HEK293T (cell line): Measurements from ENCODE around the gene LRR1.
"Not testable (repeated sequence)": the region's sequence is repeated elsewhere in the genome, so short reads cannot be mapped to it uniquely, and the experiment has no call there.

Source experiments
- CTCF ChIA-PET: fragments of 350-600 bp; formaldehyde crosslinking; extraction: SDS; loops from one replicate; lab custom pipeline; 2021; ENCODE audit warnings: antibody characterized with exemption, inconsistent platforms; lab: Yijun Ruan, JAX
- POLR2A ChIA-PET: fragments of 350-600 bp; formaldehyde crosslinking; extraction: SDS; loops from one replicate; lab custom pipeline; 2020; ENCODE audit warnings: antibody characterized with exemption, inconsistent platforms; lab: Yijun Ruan, JAX
- DNase-seq: peaks from one replicate; pipeline ENCODE4 v3.0.0; 2012; ENCODE audit warnings: mixed read lengths; ENCODE audit errors: extremely low spot score
- ARNT ChIP-seq: fragments of 450-650 bp; IDR thresholded peaks from 2 replicates; pipeline ENCODE4 v1.6.1; 2017; ENCODE audit warnings: mild to moderate bottlenecking
- BHLHE40 ChIP-seq: fragments of 450-650 bp; IDR thresholded peaks from 2 replicates; pipeline ENCODE4 v1.6.1; 2016; ENCODE audit warnings: mild to moderate bottlenecking, moderate library complexity, borderline replicate concordance
- CTBP1 ChIP-seq: fragments of 450-650 bp; IDR thresholded peaks from 2 replicates; pipeline ENCODE4 v1.6.1; 2016; ENCODE audit warnings: borderline replicate concordance
- ELF4 ChIP-seq: fragments of 450-650 bp; IDR thresholded peaks from 2 replicates; pipeline ENCODE4 v1.6.1; 2017; ENCODE audit warnings: antibody characterized with exemption
- FOXA1 ChIP-seq: fragments of 450-650 bp; IDR thresholded peaks from 2 replicates; pipeline ENCODE4 v1.6.1; 2016; ENCODE audit warnings: mild to moderate bottlenecking
- FOXK2 ChIP-seq: fragments of 450-650 bp; IDR thresholded peaks from 2 replicates; pipeline ENCODE4 v1.6.1; 2016; ENCODE audit warnings: mild to moderate bottlenecking
- FOXM1 ChIP-seq: fragments of 450-650 bp; IDR thresholded peaks from 2 replicates; pipeline ENCODE4 v1.6.1; 2017; ENCODE audit warnings: mild to moderate bottlenecking, borderline replicate concordance
- HDGF ChIP-seq: fragments of 450-650 bp; IDR thresholded peaks from 2 replicates; pipeline ENCODE4 v1.6.1; 2017; ENCODE audit warnings: antibody characterized with exemption, borderline replicate concordance
- L3MBTL2 ChIP-seq: fragments of 450-650 bp; conservative IDR thresholded peaks from 2 replicates; pipeline ENCODE4 v1.6.1; 2016; ENCODE audit warnings: mild to moderate bottlenecking
- LEF1 ChIP-seq: fragments of 450-650 bp; IDR thresholded peaks from 2 replicates; pipeline ENCODE4 v1.6.1; 2017; ENCODE audit warnings: mild to moderate bottlenecking, borderline replicate concordance
- NFRKB ChIP-seq: fragments of 450-650 bp; IDR thresholded peaks from 2 replicates; pipeline ENCODE4 v1.6.1; 2016; ENCODE audit warnings: mild to moderate bottlenecking, moderate library complexity
- SP1 ChIP-seq: fragments of 450-650 bp; IDR thresholded peaks from 2 replicates; pipeline ENCODE4 v1.6.1; 2017
- SUZ12 ChIP-seq: fragments of 450-650 bp; IDR thresholded peaks from 2 replicates; pipeline ENCODE4 v1.6.1; 2016; ENCODE audit warnings: mild to moderate bottlenecking
- TARDBP ChIP-seq: fragments of 450-650 bp; IDR thresholded peaks from 2 replicates; pipeline ENCODE4 v1.6.1; 2016
- ZNF384 ChIP-seq: fragments of 450-650 bp; IDR thresholded peaks from 2 replicates; pipeline ENCODE4 v1.6.1; 2016
- TF ChIP-seq, protein P1 (sequence below): fragments of 450-650 bp; IDR thresholded peaks from 2 replicates; pipeline ENCODE4 v1.6.1; 2016

Gene LRR1

DNA sequence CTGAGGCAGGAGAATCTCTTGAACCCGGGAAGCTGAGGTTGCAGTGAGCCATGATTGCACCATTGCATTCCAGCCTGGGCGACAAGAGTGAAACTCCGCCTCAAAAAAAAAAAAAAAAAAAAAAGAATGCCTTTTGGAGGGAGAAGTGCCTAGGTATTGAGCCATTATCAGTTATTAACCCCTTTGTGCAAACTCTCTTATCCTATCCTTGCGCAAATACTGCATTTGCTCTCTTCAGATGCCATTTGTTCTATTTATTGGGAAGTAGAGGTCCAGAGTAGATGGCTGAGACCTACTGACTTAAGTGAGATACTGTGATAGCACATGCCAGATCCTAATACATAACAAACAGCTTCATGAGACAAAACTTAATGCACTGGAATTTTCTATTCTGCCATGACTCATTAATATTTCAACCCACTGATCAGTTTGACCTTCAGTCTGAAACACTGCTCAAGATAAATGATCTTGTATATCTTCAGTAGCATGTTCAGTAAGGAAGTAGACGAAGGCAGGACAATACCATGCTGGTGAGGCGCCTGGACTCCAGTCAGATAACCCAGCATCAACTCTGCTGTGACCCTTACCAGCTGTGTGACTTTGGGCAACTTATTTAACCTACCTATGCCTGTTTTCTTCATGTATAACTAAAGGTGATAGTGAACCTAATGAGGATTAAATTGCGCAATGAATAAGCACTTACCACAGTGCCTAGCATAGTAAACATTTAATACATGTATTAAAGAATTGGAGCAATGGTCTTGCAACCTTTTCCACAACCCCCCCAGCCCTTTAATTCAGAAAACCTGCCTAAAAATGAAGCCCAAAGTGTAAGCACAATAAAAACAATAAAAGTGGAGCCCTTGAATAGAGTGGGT lies 42.0 kb downstream of the LRR1 start:
- DNase-seq, result no peak
- POLR2A ChIA-PET, result no interaction called here
- CTCF ChIA-PET, result interaction anchor here (0.7 kb wide), 1 partner anchor 451 kb away, joined by 7 read pairs; no protein-coding TSS in a partner anchor
- TF ChIP-seq L3MBTL2 (0 out of 2 replicates have a peak, but pooled peaks have one; percentile 22), ZNF384 (peak; percentile 55; the same call in 1 of the 2 replicates)
- TF ChIP-seq, protein P1, sequence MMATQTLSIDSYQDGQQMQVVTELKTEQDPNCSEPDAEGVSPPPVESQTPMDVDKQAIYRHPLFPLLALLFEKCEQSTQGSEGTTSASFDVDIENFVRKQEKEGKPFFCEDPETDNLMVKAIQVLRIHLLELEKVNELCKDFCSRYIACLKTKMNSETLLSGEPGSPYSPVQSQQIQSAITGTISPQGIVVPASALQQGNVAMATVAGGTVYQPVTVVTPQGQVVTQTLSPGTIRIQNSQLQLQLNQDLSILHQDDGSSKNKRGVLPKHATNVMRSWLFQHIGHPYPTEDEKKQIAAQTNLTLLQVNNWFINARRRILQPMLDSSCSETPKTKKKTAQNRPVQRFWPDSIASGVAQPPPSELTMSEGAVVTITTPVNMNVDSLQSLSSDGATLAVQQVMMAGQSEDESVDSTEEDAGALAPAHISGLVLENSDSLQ, result no peak

DNA sequence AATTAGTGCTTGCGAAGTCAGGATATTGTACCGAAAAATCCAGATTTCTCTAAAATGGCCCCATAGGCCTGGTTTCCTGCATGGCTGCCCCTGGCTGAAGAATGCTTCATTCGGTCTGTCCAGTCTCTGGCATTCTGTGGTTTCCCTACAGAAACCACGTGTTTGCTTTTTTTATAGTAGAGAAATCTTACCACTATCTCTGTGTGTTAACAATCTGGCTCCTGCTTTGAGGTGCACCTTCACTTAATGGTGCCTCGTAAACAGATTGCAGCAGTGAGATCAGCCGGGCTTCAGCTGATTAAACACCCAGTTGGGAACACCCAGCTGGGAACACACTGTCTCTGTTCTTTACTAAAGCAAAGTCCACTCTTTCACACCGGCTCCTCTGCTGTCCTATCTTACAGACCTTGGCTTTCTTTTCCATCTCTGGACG lies 43.0 kb downstream of the LRR1 start:
- peak; percentile 10 for DNase-seq
- CTCF ChIA-PET, result no interaction called here
- TF ChIP-seq CTBP1 (no peak), ZNF384 (no peak), BHLHE40 (no peak), LEF1 (no peak), L3MBTL2 (no peak), ELF4 (no peak), SP1 (no peak), TARDBP (no peak), ARNT (no peak), FOXK2 (no peak), FOXM1 (no peak), NFRKB (no peak), HDGF (no peak), FOXA1 (no peak), SUZ12 (no peak)
- TF ChIP-seq, protein P1, result no peak
- POLR2A ChIA-PET, result no interaction called here

DNA sequence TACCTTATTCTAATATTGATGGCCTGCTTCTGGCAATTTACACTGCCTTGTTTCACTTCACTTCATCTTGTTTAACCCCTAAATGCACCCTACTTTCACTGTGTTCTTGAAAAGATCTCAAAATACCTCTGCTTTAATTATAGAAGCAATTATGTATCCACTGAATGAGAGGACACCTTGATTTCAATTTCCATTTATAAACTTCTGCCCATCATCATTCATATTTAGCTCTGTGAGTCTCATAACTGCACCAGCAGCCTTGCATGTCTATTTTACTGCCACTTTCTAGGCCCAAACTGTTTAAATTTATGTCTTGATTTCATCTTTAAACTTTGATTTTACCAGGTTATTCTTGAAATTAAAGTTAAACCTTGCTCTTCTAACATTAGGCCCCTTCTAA lies 43.4 kb downstream of the LRR1 start:
- CTCF ChIA-PET, result no interaction called here
- POLR2A ChIA-PET, result no interaction called here
- no peak for DNase-seq
- no peak for TF ChIP-seq ARNT
- no peak for TF ChIP-seq SP1
- TF ChIP-seq ZNF384, result no peak
- TF ChIP-seq ELF4, result no peak
- no peak for TF ChIP-seq BHLHE40
- no peak for TF ChIP-seq CTBP1
- TF ChIP-seq L3MBTL2, result no peak
- TF ChIP-seq LEF1, result no peak
- TF ChIP-seq NFRKB, result no peak
- no peak for TF ChIP-seq FOXK2
- no peak for TF ChIP-seq HDGF
- TF ChIP-seq FOXM1, result no peak
- TF ChIP-seq TARDBP, result no peak
- TF ChIP-seq, protein P1, result no peak
- no peak for TF ChIP-seq SUZ12

GRCh38 chr14:49653508-49653907 lies 54.8 kb downstream of the LRR1 start:
- ChIA-PET POLR2A (no interaction called here), CTCF (no interaction called here)
- no peak for TF ChIP-seq CTBP1
- no peak for TF ChIP-seq ELF4
- TF ChIP-seq SUZ12, result no peak
- no peak for TF ChIP-seq TARDBP
- TF ChIP-seq FOXA1, result no peak
- no peak for TF ChIP-seq LEF1
- TF ChIP-seq FOXM1, result no peak
- no peak for TF ChIP-seq ZNF384
- TF ChIP-seq, protein P1, result no peak
- TF ChIP-seq SP1, result no peak
- no peak for TF ChIP-seq HDGF
- no peak for TF ChIP-seq NFRKB
- TF ChIP-seq BHLHE40, result no peak
- no peak for TF ChIP-seq ARNT
- no peak for TF ChIP-seq L3MBTL2
- no peak for TF ChIP-seq FOXK2
- no peak for DNase-seq

- TF ChIP-seq LEF1 (no peak), TARDBP (no peak), NFRKB (no peak), CTBP1 (no peak), SUZ12 (no peak), FOXM1 (no peak), ARNT (no peak), HDGF (no peak), BHLHE40 (no peak), ZNF384 (no peak), FOXA1 (no peak), L3MBTL2 (no peak), SP1 (no peak), FOXK2 (no peak), ELF4 (no peak)
- TF ChIP-seq, protein P1, result no peak
- POLR2A ChIA-PET, result no interaction called here
- DNase-seq, result no peak
- CTCF ChIA-PET, result no interaction called here
These were observed 55.8 kb downstream of the LRR1 start for GRCh38 chr14:49654511-49654910.

DNA sequence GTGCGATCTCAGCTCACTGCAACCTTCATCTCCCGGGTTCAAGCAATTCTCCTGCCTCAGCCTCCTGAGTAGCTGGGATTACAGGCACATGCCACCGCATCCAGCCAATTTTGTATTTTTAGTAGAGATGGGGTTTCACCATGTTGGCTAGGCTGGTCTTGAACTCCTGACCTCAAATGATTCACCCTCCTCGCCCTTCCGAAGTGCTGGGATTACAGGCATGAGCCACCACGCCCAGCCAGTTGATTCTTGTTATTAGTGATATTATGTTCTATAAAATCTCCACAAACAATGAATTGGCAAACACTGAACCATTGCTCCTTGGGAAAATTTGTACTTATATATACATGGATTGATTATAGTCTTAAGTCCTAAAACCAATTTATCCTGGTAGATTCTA lies 58.8 kb downstream of the LRR1 start:
- POLR2A ChIA-PET, DNase-seq: not testable (repeated sequence)

More for the DNA sequence above, 58.8 kb downstream of the LRR1 start:
- CTCF ChIA-PET, result not testable (repeated sequence)
